ENCODE measurements around the gene GPRC5D.

Gene GPRC5D

GRCh38 chr12:12973019-12973418, 21.0 kb upstream of the GPRC5D start:
- no peak overlapping the region for H3K4me3 ChIP-seq (replicated peaks; ENCODE audit: low read depth, low read length)
- TF ChIP-seq CTCF (IDR thresholded peaks at IDR 0.05; ENCODE audit: low read length, missing control alignments) = no peak
- no peak for DNase-seq (ENCODE audit: low read depth)

- H3K4me3 ChIP-seq (replicated peaks; ENCODE audit: low read depth, low read length) = no peak overlapping the region
- TF ChIP-seq CTCF (IDR thresholded peaks at IDR 0.05; ENCODE audit: low read length, missing control alignments) = no peak
- no peak for DNase-seq (ENCODE audit: low read depth)
Observed at GRCh38 chr12:12965836-12966235, 13.9 kb upstream of the GPRC5D start.

- DNase-seq (ENCODE audit: low read depth) = no peak
- TF ChIP-seq CTCF (IDR thresholded peaks at IDR 0.05; ENCODE audit: low read length, missing control alignments) = no peak
- no peak overlapping the region for H3K4me3 ChIP-seq (replicated peaks; ENCODE audit: low read depth, low read length)
Observed at GRCh38 chr12:12964255-12964654, 12.3 kb upstream of the GPRC5D start.

GRCh38 chr12:12960639-12961209, 8.8 kb upstream of the GPRC5D start:
- no peak for TF ChIP-seq CTCF (IDR thresholded peaks at IDR 0.05; ENCODE audit: low read length, missing control alignments)
- H3K4me3 ChIP-seq (replicated peaks; ENCODE audit: low read depth, low read length) = no peak overlapping the region
- DNase-seq (ENCODE audit: low read depth) = no peak

- no peak for TF ChIP-seq CTCF (IDR thresholded peaks at IDR 0.05; ENCODE audit: low read length, missing control alignments)
- DNase-seq (ENCODE audit: low read depth) = no peak
Observed at GRCh38 chr12:12958886-12959285, 6.9 kb upstream of the GPRC5D start.

GRCh38 chr12:12954878-12955625, 3.1 kb upstream of the GPRC5D start:
- H3K4me3 ChIP-seq (replicated peaks; ENCODE audit: low read depth, low read length) = no peak overlapping the region
- TF ChIP-seq CTCF (IDR thresholded peaks at IDR 0.05; ENCODE audit: low read length, missing control alignments) = no peak
- DNase-seq (ENCODE audit: low read depth) = no peak

More at GRCh38 chr12:12958886-12959285, 6.9 kb upstream of the GPRC5D start:
- no peak overlapping the region for H3K4me3 ChIP-seq (replicated peaks; ENCODE audit: low read depth, low read length)

- no peak for TF ChIP-seq CTCF (IDR thresholded peaks at IDR 0.05; ENCODE audit: low read length, missing control alignments)
- peak; percentile 12 for DNase-seq (ENCODE audit: low read depth)
- H3K4me3 ChIP-seq (replicated peaks; ENCODE audit: low read depth, low read length) = no peak overlapping the region
Observed at GRCh38 chr12:12954356-12954755, 2.4 kb upstream of the GPRC5D start.
